HEK293 (cell line): ENCODE measurements around the gene REEP2.

ENCODE experiments used
- CTCF ChIA-PET: fragments of 350-600 bp; formaldehyde crosslinking; extraction: SDS; loops from one replicate; lab custom pipeline; 2021; ENCODE audit warnings: antibody characterized with exemption; lab: Yijun Ruan, JAX
- POLR2A ChIA-PET: fragments of 300-600 bp; formaldehyde crosslinking; extraction: SDS; loops from one replicate; lab custom pipeline; 2020; ENCODE audit warnings: antibody characterized with exemption, inconsistent platforms; lab: Yijun Ruan, JAX
- H3K27ac ChIP-seq: fragments of 200-500 bp; sonication (Bioruptor generic); 2 replicates; pipeline ENCODE4 v1.5.1; 2014; ENCODE audit warnings: low read depth, low read length, control low read depth, inconsistent platforms; ENCODE audit errors: extremely low read depth
- H3K36me3 ChIP-seq, 2 experiments: fragments of 200-500 bp in 1 of 2; sonication (Bioruptor generic) in 1 of 2; 1 replicate in 1 of 2; 2 replicates in 1 of 2; pipeline ENCODE4 v1.5.1; 2014 to 2017; ENCODE audit warnings: inconsistent platforms in 2 of 2, low read length in 2 of 2; ENCODE audit not compliant: control insufficient read depth in 2 of 2, insufficient read depth in 1 of 2
- H3K4me1 ChIP-seq: fragments of 200-500 bp; sonication (Bioruptor generic); 2 replicates; pipeline ENCODE4 v1.5.1; 2014; ENCODE audit warnings: mild to moderate bottlenecking, low read length, inconsistent platforms; ENCODE audit not compliant: control insufficient read depth, insufficient read depth
- H3K4me3 ChIP-seq: 2 replicates; pipeline ENCODE4 v1.5.1; 2011; ENCODE audit warnings: low read depth, mild to moderate bottlenecking, control low read depth, low read length, moderate library complexity
- H3K9me3 ChIP-seq: fragments of 200-500 bp; sonication (Bioruptor generic); 2 replicates; pipeline ENCODE4 v1.5.1; 2014; ENCODE audit warnings: low read depth, low read length, inconsistent platforms; ENCODE audit not compliant: control insufficient read depth, insufficient read depth
- MEIS1 ChIP-seq: sonication (generic); formaldehyde crosslinking; IDR thresholded peaks from 2 replicates; pipeline ENCODE4 v1.8.1; 2022; ENCODE audit warnings: missing genetic modification reagents, mild to moderate bottlenecking, borderline replicate concordance
- SP7 ChIP-seq: fragments of 450-650 bp; formaldehyde crosslinking; IDR thresholded peaks from 2 replicates; pipeline ENCODE4 v1.5.1; 2016; ENCODE audit warnings: missing biosample characterization, missing genetic modification characterization
- ZFP37 ChIP-seq: fragments of 450-650 bp; formaldehyde crosslinking; IDR thresholded peaks from 2 replicates; pipeline ENCODE4 v1.5.1; 2016; ENCODE audit warnings: missing biosample characterization, missing genetic modification characterization
- ZNF114 ChIP-seq: fragments of 450-650 bp; formaldehyde crosslinking; IDR thresholded peaks from 2 replicates; pipeline ENCODE4 v1.5.0; 2017; ENCODE audit warnings: missing biosample characterization, missing genetic modification characterization
- ZNF23 ChIP-seq: fragments of 450-650 bp; formaldehyde crosslinking; IDR thresholded peaks from 2 replicates; pipeline ENCODE4 v1.5.1; 2016; ENCODE audit warnings: missing biosample characterization, missing genetic modification characterization, borderline replicate concordance
- ZNF404 ChIP-seq: fragments of 450-650 bp; formaldehyde crosslinking; IDR thresholded peaks from 2 replicates; pipeline ENCODE4 v1.5.1; 2017; ENCODE audit warnings: missing biosample characterization, missing genetic modification characterization
- ZNF514 ChIP-seq: fragments of 450-650 bp; formaldehyde crosslinking; IDR thresholded peaks from 2 replicates; pipeline ENCODE4 v1.5.1; 2016; ENCODE audit warnings: missing biosample characterization, missing genetic modification characterization
- ZNF529 ChIP-seq: fragments of 450-650 bp; formaldehyde crosslinking; IDR thresholded peaks from 2 replicates; pipeline ENCODE4 v1.5.1; 2017; ENCODE audit warnings: missing genetic modification characterization, missing biosample characterization; ENCODE audit not compliant: insufficient replicate concordance
- ZNF530 ChIP-seq: fragments of 450-650 bp; formaldehyde crosslinking; IDR thresholded peaks from 2 replicates; pipeline ENCODE4 v1.5.1; 2016; ENCODE audit warnings: low read depth, missing biosample characterization, missing genetic modification characterization
- ZNF626 ChIP-seq: fragments of 450-650 bp; sonication (Bioruptor Pico); formaldehyde crosslinking; IDR thresholded peaks from 2 replicates; pipeline ENCODE4 v1.5.1; 2018; ENCODE audit warnings: missing biosample characterization, missing genetic modification characterization, inconsistent platforms
- ZNF830 ChIP-seq: fragments of 450-650 bp; IDR thresholded peaks from 2 replicates; pipeline ENCODE4 v1.5.0; 2018; ENCODE audit warnings: missing biosample characterization, missing genetic modification characterization, low read depth, mild to moderate bottlenecking, moderate library complexity
- ZSCAN30 ChIP-seq: fragments of 450-650 bp; IDR thresholded peaks from 2 replicates; pipeline ENCODE4 v1.5.1; 2018; ENCODE audit warnings: missing biosample characterization, mild to moderate bottlenecking, missing genetic modification characterization, moderate library complexity
- TF ChIP-seq, protein P1 (sequence below): fragments of 450-650 bp; formaldehyde crosslinking; IDR thresholded peaks from 2 replicates; pipeline ENCODE4 v1.5.1; 2017; ENCODE audit warnings: missing biosample characterization, missing genetic modification characterization
- TF ChIP-seq, protein P2 (sequence below): fragments of 450-650 bp; formaldehyde crosslinking; IDR thresholded peaks from 2 replicates; pipeline ENCODE4 v1.5.0; 2017; ENCODE audit warnings: missing biosample characterization, missing genetic modification characterization, borderline replicate concordance
- TF ChIP-seq, protein P3 (sequence below): fragments of 450-650 bp; formaldehyde crosslinking; IDR thresholded peaks from 2 replicates; pipeline ENCODE4 v1.5.1; 2016; ENCODE audit warnings: missing biosample characterization, missing genetic modification characterization
- TF ChIP-seq, protein P4 (sequence below): fragments of 450-650 bp; formaldehyde crosslinking; IDR thresholded peaks from 2 replicates; pipeline ENCODE4 v1.5.1; 2016; ENCODE audit warnings: missing biosample characterization, missing genetic modification characterization

REEP2 gene

GRCh38 chr5:138459311-138459933 lies 20.6 kb downstream of the REEP2 start:
- CTCF ChIA-PET: no interaction called here
- TF ChIP-seq ZNF114 (tag by site-specific recombination) (no peak), ZNF529 (tag by site-specific recombination) (no peak), MEIS1 (CRISPR knock-in tag) (no peak), ZNF830 (tag by site-specific recombination) (no peak), ZNF530 (no peak), ZFP37 (tag by site-specific recombination) (no peak), ZNF23 (tag by site-specific recombination) (no peak), ZNF514 (tag by site-specific recombination) (no peak), ZSCAN30 (tag by site-specific recombination) (no peak), SP7 (tag by site-specific recombination) (no peak), ZNF626 (tag by site-specific recombination) (no peak)
- TF ChIP-seq, protein P1, sequence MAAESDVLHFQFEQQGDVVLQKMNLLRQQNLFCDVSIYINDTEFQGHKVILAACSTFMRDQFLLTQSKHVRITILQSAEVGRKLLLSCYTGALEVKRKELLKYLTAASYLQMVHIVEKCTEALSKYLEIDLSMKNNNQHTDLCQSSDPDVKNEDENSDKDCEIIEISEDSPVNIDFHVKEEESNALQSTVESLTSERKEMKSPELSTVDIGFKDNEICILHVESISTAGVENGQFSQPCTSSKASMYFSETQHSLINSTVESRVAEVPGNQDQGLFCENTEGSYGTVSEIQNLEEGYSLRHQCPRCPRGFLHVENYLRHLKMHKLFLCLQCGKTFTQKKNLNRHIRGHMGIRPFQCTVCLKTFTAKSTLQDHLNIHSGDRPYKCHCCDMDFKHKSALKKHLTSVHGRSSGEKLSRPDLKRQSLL: no peak
- TF ChIP-seq, protein P2, sequence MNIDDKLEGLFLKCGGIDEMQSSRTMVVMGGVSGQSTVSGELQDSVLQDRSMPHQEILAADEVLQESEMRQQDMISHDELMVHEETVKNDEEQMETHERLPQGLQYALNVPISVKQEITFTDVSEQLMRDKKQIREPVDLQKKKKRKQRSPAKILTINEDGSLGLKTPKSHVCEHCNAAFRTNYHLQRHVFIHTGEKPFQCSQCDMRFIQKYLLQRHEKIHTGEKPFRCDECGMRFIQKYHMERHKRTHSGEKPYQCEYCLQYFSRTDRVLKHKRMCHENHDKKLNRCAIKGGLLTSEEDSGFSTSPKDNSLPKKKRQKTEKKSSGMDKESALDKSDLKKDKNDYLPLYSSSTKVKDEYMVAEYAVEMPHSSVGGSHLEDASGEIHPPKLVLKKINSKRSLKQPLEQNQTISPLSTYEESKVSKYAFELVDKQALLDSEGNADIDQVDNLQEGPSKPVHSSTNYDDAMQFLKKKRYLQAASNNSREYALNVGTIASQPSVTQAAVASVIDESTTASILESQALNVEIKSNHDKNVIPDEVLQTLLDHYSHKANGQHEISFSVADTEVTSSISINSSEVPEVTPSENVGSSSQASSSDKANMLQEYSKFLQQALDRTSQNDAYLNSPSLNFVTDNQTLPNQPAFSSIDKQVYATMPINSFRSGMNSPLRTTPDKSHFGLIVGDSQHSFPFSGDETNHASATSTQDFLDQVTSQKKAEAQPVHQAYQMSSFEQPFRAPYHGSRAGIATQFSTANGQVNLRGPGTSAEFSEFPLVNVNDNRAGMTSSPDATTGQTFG (tag by site-specific recombination): no peak
- TF ChIP-seq, protein P3, sequence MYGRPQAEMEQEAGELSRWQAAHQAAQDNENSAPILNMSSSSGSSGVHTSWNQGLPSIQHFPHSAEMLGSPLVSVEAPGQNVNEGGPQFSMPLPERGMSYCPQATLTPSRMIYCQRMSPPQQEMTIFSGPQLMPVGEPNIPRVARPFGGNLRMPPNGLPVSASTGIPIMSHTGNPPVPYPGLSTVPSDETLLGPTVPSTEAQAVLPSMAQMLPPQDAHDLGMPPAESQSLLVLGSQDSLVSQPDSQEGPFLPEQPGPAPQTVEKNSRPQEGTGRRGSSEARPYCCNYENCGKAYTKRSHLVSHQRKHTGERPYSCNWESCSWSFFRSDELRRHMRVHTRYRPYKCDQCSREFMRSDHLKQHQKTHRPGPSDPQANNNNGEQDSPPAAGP (tag by site-specific recombination): no peak
- POLR2A ChIA-PET: no interaction called here

DNA sequence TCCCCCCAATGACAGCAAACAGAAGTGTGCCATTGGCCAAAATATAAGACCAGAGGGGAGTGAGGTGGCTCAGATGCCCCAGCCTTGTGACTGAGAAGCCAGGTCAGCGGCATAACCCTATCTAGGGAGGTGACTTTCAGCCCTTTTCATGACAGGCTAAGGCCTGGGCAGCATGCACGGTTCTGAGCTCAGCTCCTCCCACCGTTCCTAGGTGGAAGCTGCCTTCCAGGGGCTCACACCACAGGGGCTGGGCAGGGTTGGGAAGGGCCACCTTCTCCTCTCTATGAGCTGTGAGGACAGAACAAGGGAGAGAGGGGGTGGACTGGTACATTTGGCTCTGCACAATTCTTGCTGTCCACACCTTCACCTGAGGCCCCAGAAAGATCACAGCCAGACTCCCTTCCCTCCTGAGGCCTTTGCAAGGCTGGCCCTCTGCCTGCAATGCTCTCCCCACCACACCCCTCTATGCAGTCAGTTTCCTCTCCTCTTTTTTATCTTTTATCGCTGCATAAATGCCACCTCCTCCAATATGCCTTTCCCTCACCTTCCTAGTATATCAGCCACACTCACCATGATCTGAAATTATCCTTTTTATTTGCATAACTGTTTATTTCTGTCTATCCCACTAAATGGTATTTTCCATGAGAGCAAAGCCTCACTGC lies 21.3 kb downstream of the REEP2 start:
- POLR2A ChIA-PET: no interaction called here
- no peak overlapping the region for H3K27ac ChIP-seq
- CTCF ChIA-PET: interaction anchor here (0.9 to 6.4 kb wide), 2 partner anchors 10 to 51 kb away, joined by 3 to 57 read pairs; no protein-coding TSS in a partner anchor
- H3K9me3 ChIP-seq: no peaks in the 10 kb centered on the region
- H3K36me3 ChIP-seq: no peaks in the 10 kb centered on the region
- TF ChIP-seq ZNF404: no peak
- TF ChIP-seq, protein P4, sequence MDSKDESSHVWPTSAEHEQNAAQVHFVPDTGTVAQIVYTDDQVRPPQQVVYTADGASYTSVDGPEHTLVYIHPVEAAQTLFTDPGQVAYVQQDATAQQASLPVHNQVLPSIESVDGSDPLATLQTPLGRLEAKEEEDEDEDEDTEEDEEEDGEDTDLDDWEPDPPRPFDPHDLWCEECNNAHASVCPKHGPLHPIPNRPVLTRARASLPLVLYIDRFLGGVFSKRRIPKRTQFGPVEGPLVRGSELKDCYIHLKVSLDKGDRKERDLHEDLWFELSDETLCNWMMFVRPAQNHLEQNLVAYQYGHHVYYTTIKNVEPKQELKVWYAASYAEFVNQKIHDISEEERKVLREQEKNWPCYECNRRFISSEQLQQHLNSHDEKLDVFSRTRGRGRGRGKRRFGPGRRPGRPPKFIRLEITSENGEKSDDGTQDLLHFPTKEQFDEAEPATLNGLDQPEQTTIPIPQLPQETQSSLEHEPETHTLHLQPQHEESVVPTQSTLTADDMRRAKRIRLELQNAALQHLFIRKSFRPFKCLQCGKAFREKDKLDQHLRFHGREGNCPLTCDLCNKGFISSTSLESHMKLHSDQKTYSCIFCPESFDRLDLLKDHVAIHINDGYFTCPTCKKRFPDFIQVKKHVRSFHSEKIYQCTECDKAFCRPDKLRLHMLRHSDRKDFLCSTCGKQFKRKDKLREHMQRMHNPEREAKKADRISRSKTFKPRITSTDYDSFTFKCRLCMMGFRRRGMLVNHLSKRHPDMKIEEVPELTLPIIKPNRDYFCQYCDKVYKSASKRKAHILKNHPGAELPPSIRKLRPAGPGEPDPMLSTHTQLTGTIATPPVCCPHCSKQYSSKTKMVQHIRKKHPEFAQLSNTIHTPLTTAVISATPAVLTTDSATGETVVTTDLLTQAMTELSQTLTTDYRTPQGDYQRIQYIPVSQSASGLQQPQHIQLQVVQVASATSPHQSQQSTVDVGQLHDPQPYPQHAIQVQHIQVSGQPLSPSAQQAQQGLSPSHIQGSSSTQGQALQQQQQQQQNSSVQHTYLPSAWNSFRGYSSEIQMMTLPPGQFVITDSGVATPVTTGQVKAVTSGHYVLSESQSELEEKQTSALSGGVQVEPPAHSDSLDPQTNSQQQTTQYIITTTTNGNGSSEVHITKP (tag by site-specific recombination): peak; percentile 75
- no peak overlapping the region for H3K4me3 ChIP-seq
- H3K4me1 ChIP-seq: peaks cover 4% of the 10 kb centered on the region; the same call in 1 of the 2 replicates

More at GRCh38 chr5:138459311-138459933, 20.6 kb downstream of the REEP2 start:
- no peaks in the 10 kb centered on the region for H3K9me3 ChIP-seq
- no peaks in the 10 kb centered on the region for H3K36me3 ChIP-seq
- H3K4me1 ChIP-seq: peaks cover 4% of the 10 kb centered on the region; the same call in 1 of the 2 replicates
- no peak overlapping the region for H3K27ac ChIP-seq
- H3K4me3 ChIP-seq: no peak overlapping the region
